GM13977 (cell line): ENCODE measurements around the gene TRIOBP.
A peak's percentile ranks its signal among the peaks of the same experiment; 100 is the strongest.

Experiments
- DNase-seq: peaks from one replicate; pipeline ENCODE4 v3.0.0; 2012; ENCODE audit warnings: low spot score
- CTCF ChIP-seq: IDR thresholded peaks from 2 replicates; pipeline ENCODE4 v1.5.1; 2012; ENCODE audit warnings: mild to moderate bottlenecking, control low read depth; ENCODE audit not compliant: insufficient read depth; ENCODE audit errors: extremely low read depth, missing control alignments
- in situ Hi-C: fragments of 300-500 bp; cut with MboI; formaldehyde crosslinking; loops from one replicate; pipeline ENCODE4 v1.12.0; 2022; ENCODE audit warnings: low sequenced_read_pairs, low pct_unique_long_range_greater_than_20kb, mixed read lengths, inconsistent platforms; ENCODE audit not compliant: unreplicated experiment

The TRIOBP gene

GRCh38 chr22:37660709-37661045 is 36.2 kb upstream of the TRIOBP start:
- in situ Hi-C loops: no loop called here
- TF ChIP-seq CTCF: no peak
- no peak for DNase-seq

GRCh38 chr22:37661160-37661924 is 35.5 kb upstream of the TRIOBP start:
- no peak for DNase-seq
- in situ Hi-C loops: no loop called here
- TF ChIP-seq CTCF: peak; percentile 62

- in situ Hi-C loops: no loop called here
- no peak for TF ChIP-seq CTCF
- no peak for DNase-seq
Measured at GRCh38 chr22:37662039-37662438, 34.8 kb upstream of the TRIOBP start.

GRCh38 chr22:37663521-37664140 is 33.2 kb upstream of the TRIOBP start:
- in situ Hi-C loops: no loop called here
- no peak for TF ChIP-seq CTCF
- DNase-seq: no peak

GRCh38 chr22:37664249-37665101 is 32.4 kb upstream of the TRIOBP start:
- in situ Hi-C loops: no loop called here
- TF ChIP-seq CTCF: no peak
- DNase-seq: no peak

- TF ChIP-seq CTCF: no peak
- in situ Hi-C loops: no loop called here
- no peak for DNase-seq
Measured at GRCh38 chr22:37665487-37665886, 31.4 kb upstream of the TRIOBP start.
